Stimulated activated CD4-positive, alpha-beta T cell treated with anti-CD3 and anti-CD28 coated beads, Interleukin-15, amount 100 ng/mL, for 1 hour (primary cell): ENCODE data around the gene PCSK6.
A peak's percentile ranks its signal among the peaks of the same experiment; 100 is the strongest.

Source experiments
- DNase-seq, 2 donors: peaks; one replicate each; pipeline ENCODE4 v3.0.0-alpha.2; 2020; ENCODE audit warnings: low read depth in 1 of 2, low spot score in 1 of 2

PCSK6 gene

DNA sequence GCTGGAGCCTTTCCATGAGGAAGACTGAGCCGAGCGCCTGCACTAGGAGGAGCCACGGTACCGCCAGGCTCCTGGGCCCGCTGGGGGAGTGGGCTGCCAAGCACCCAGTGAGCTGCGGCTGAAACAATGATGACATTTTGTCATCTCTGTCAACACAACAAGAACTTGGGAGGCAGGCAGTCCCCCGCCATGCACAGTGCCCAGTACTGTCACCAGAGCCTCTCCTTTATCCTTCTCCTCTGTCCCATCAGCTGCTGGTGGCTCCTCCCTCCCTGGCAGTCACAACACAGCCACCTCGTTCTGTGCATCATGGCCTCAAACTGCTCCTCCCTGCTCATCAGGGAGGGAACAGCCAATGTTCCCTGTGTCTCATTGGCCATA lies 34.0 kb upstream of the PCSK6 start:
- DNase-seq, result no peak

DNA sequence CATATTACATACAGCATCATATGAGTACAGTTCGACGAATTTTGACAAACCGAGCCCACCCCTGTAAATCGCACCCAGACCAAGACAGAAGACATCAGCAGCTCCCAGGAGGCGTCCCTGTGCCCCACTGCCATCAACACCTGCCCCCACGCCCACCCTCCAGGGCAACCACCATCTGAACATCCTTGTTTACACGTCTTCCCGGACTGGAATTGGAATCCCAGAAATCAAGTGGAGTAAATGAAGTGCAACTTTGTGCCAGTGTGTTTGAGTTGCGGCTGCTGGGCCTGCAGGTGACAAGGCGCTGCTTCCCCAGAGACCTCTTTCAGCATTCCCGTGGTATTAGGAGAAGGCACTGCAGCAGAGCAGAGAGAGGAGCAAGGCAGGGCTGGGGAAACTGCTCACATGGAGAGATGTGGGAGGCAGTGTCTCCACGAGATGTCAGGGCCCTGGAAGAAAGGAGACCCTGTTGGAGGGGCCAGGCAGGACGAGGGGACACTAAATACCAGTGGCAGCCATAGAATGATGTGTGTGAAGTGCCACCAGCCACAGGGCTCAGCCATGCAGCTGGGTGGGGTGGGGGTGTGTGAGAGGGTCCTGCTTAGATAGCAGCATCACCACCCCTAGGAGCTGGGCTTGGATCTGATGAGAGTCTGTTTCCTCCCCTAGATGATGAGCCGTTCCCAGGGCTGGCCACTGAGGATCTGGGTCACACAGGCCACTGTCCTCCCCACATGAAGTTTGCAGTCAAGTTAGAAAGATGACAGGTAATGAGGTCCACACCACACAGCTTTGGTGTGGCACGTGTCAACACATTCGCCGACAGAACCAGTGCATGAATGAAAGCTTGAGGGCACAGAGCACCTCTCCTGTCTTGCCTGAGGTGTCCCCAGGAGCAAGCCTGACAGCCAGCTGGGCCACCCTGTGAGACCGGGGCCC lies 33.4 kb upstream of the PCSK6 start:
- no peak for DNase-seq

GRCh38 chr15:101522091-101522490 lies 32.6 kb upstream of the PCSK6 start:
- no peak for DNase-seq

DNA sequence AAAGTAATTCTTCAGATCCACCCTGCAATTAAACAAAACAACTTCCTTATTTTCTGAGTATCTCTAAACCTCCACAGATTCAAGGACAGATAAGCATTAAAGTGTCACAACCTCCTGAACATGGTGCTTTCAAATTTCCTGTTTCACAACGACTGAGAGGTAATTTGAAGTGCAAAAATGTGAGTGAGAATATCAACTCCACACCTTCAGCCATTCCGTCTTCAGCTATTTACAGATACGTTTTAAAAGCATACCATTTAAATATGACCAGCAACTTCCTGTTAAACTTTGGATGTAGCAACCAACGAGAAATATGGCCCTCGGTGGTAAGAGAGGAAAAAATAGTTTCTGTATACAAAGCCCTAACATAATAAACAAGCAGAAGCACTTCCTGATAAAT lies 32.1 kb upstream of the PCSK6 start:
- DNase-seq, result no peak

DNA sequence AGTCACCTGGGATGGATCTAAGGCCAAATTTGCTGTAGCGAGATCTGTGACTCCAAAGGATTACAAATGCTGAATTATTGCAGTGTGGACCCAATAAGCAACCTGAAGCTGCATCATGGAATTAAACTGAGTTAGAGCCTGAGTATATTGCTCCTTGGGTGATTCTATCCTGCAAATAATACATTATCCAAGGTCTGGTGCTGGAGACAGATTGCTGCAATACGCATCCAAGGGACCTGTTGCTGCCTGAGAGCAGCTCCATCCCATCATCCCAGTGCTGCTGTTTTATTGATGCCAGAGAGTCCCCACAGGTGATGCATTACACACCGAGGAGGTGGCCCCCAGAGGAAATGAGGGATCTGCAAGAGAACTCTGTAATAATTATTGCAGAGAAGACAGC lies 31.6 kb upstream of the PCSK6 start:
- no peak for DNase-seq

GRCh38 chr15:101520395-101520794 lies 30.9 kb upstream of the PCSK6 start:
- DNase-seq, result no peak

GRCh38 chr15:101517504-101517903 lies 28.0 kb upstream of the PCSK6 start:
- no peak for DNase-seq

DNA sequence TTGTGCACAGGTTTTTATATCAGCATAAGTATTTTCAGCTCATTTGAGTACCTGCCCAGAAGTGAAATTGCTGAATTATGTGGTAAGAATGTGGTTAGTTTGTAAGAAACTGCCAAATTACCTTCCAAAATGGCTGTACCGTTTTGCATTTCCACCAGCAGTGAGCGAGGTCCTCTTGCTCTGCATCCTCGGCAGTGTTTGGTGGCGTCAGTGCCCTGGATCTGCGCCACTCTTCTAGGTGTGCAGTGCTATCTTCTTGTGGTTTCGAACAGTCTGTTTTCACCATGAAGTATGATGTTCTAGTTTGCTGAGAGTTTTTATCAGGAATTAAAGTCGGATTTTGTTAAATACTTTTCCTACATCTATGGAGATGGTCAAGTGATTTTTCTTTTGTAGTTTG lies 24.8 kb upstream of the PCSK6 start:
- no peak for DNase-seq

- DNase-seq, result no peak
Observed at GRCh38 chr15:101511717-101512116, 22.2 kb upstream of the PCSK6 start.

DNA sequence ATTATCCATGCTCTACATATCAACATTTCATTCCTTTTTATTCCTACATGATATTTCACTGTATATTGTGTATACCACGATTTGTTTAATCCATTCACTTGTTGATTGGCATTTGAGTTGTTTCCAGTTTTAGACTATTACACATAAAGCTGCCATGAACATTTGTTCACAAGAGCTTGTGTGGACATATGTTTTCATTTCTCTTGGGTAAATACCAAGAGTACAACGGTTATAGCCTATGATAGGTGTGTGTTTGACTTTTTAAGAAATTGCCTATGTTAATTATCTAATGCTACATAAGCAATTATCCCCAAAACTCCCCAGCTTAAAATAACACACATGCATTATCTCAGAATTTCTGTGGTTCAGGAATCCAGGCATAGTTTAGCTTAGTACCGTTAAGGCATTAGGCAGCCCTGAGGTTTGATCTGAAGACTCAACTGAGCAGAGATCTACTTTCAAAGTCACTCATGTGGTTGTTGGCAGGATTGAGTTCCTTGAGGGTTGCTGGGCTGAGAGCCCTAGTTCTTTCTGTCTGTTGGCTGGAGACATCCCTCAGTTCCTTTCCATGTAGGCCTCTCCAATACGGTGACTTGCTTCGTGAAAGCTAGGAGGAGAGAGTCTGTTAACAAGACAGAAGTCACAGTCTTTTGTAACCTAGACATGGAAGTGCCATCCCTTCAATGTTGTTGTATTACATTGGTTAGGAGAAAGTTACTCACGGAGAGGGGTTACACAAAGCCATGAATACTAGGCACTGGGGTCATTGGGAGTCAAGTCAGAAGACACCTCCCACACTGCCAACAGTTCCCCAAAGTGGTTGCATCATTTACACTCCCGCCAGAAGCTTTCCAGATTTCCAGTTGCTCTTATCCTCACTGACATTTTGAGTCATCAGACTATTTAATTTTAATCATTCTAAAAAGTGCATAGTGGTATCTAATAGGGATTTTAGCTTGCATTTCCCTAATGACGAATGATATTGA lies 21.0 kb upstream of the PCSK6 start:
- DNase-seq, result no peak

GRCh38 chr15:101509279-101509678 lies 19.8 kb upstream of the PCSK6 start:
- DNase-seq, result no peak

DNA sequence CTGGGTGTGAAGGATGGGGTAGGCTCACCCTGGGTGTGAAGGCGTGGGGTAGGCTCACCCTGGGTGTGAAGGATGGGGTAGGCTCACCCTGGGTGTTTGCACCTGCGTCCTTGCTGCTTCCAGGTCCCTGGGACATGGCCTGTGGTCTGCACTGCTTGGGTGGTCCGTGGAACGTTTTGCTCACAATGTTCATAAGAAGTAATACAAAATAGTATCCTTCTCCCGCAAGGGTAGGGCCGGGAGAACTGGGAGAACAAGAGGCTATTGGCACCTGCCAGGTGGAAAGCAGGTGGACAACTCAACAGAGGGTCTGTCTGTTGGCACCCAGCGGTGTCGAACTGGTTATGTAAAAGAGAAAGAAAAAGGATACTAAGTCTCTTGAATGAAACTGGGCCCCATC lies 17.0 kb upstream of the PCSK6 start:
- no peak for DNase-seq

GRCh38 chr15:101505610-101506337 lies 16.3 kb upstream of the PCSK6 start:
- DNase-seq, result no peak

- no peak for DNase-seq
Observed at GRCh38 chr15:101504866-101505609, 15.5 kb upstream of the PCSK6 start.

DNA sequence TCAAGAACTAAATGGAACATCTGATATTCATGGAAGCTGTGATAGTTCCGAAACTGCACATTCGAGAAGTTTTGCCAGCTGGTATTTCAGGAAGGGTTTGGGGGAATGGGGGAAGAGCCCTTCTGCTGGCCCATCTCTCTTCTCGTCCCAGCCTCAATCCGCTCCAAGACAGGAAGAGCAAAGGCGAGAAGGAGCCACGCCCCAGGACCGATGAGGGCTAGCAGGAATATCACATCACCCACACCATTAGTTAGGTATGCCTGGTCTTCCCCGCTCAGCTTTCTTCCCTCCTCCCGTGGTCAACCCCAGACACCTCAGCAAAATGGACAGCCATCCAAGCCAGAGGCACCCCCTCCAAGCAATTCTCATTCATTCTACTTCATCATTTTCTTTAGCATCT lies 14.9 kb upstream of the PCSK6 start:
- DNase-seq, result no peak

DNA sequence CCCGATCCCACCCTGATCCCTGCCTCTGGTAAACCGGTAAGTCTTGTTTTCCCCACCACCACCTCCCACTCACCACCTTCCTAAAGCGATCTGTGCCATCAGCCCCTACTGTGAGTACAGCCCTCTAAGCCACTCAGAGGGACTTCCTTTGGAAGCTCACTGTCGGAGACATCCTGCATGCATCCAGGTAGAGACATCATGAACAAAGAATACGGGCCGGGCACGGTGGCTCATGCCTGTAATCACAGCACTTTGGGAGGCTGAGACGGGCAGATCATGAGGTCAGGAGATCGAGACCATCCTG lies 13.7 kb upstream of the PCSK6 start:
- DNase-seq, result no peak

DNA sequence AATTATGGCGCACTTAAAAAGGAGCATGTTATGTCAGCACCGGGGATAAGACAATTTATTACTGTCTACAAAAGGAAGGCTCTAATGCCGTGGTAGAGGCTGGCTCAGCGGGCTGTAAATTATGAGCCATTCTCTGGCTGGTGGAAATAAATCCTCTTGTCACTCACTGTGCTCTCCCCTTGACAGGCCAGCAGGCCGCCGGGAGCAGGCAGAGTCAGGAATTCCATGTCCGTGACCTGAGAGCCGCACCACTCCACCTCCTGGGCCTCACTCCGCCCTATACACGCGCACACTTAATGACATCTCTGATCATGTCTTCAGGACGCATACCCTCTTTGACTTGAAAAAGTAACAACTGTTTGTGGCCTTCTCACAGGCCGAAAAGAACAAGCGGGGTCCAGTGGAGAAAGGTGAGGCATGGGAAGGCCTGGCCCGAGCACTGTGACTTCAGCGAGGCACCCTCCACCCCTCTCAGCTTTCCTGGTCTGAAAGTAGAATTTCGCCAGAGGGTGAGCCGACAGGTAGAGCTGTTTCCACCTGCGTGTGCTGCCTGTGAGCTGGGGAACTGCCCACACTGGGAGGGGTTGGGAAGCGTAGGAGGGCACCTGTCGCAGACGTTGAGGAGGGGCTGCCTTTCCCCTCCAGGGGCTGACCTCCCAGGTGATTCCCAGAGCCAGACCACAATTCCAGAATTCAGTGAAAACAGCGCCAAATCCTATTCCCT lies 13.2 kb upstream of the PCSK6 start:
- DNase-seq, result no peak

- peak in 1 of 2 donors; percentile 16 for DNase-seq
Observed at GRCh38 chr15:101501703-101502373, 12.3 kb upstream of the PCSK6 start.

GRCh38 chr15:101500865-101501551 lies 11.5 kb upstream of the PCSK6 start:
- DNase-seq, result no peak
